K562 (cell line): ENCODE results near the gene EDRF1. TPM values are rescaled to one million over a fixed set of nuclear protein-coding genes. Genes with fewer than 3 reads are reported as not detected.

Source experiments
- ATAC-seq: fragments of 200-7000 bp; cut with Tn5 transposase; 3 replicates; pipeline ENCODE4 v1.9.1; 2020; ENCODE audit warnings: moderate library complexity
- BruUV-seq: library from RNA; stranded (reverse); fragments of 400-500 nt; replicated peaks from 2 replicates; lab custom pipeline; 2021; lab: Mats Ljungman, UMichigan
- CTCF ChIA-PET: fragments of 300-600 bp; formaldehyde crosslinking; extraction: SDS; loops from one replicate; lab custom pipeline; 2021; ENCODE audit warnings: low intra/inter-chr PET ratio; lab: Yijun Ruan, JAX
- POLR2A ChIA-PET: fragments of 300-600, 350-650 bp; sonication (Branson Sonifier 250); formaldehyde crosslinking; extraction: SDS; loops from one replicate; lab custom pipeline; 2021; ENCODE audit warnings: antibody characterized with exemption, inconsistent platforms; lab: Yijun Ruan, JAX
- DNase-seq, 4 experiments: peaks; one replicate each; pipeline versions ENCODE4 v3.0.0 to v3.0.0-alpha.2; 2011 to 2018; ENCODE audit warnings: low spot score in 3 of 4, mixed read lengths in 3 of 4; ENCODE audit errors: extremely low read depth in 1 of 4
- FAIRE-seq: peaks from 2 replicates; lab custom pipeline; 2011; peaks lifted over from hg19 to GRCh38; lab: Jason Lieb, UNC
- H2AFZ ChIP-seq: 2 replicates; pipeline ENCODE4 v1.6.0; 2011; ENCODE audit warnings: low read depth, low read length, control low read depth, inconsistent platforms
- H3K27ac ChIP-seq: fragments of 200-600 bp; 3 replicates; pipeline ENCODE4 v1.8.0; 2011; ENCODE audit warnings: low read depth, mild to moderate bottlenecking, control low read depth, inconsistent platforms, low read length, moderate library complexity, mixed read lengths; ENCODE audit errors: extremely low read depth
- H3K27me3 ChIP-seq, 2 experiments: fragments of 300-600 bp in 1 of 2; 2 replicates in 1 of 2; 3 replicates in 1 of 2; pipeline versions ENCODE4 v1.6.0 to v1.8.0; 2011; ENCODE audit warnings: inconsistent platforms in 2 of 2, low read length in 2 of 2, mild to moderate bottlenecking in 1 of 2, mixed read lengths in 1 of 2, moderate library complexity in 1 of 2; ENCODE audit not compliant: control insufficient read depth in 2 of 2, insufficient read depth in 2 of 2
- H3K36me3 ChIP-seq: fragments of 300-600 bp; 3 replicates; pipeline ENCODE4 v1.8.0; 2011; ENCODE audit warnings: mild to moderate bottlenecking, low read length, inconsistent platforms; ENCODE audit not compliant: control insufficient read depth, insufficient read depth
- H3K4me1 ChIP-seq, 2 experiments: fragments of 200-600 bp in 1 of 2; replicated peaks in 1 of 2; 2 replicates in 1 of 2; 3 replicates in 1 of 2; pipeline versions ENCODE4 v1.5.1 to v1.8.0; 2011; ENCODE audit warnings: inconsistent platforms in 2 of 2, low read length in 2 of 2, mild to moderate bottlenecking in 1 of 2, mixed read lengths in 1 of 2, moderate library complexity in 1 of 2; ENCODE audit not compliant: control insufficient read depth in 2 of 2, insufficient read depth in 2 of 2
- H3K4me2 ChIP-seq: 2 replicates; pipeline ENCODE4 v1.6.1; 2011; ENCODE audit warnings: low read length, control low read depth, inconsistent platforms, mixed read lengths; ENCODE audit not compliant: insufficient read depth
- H3K4me3 ChIP-seq: fragments of 200-600 bp; sonication (generic), shearing (Covaris generic); 2 replicates; pipeline ENCODE4 v1.5.1; 2016; ENCODE audit warnings: control low read depth, inconsistent platforms
- H3K79me2 ChIP-seq: fragments of 200-600 bp; 3 replicates; pipeline ENCODE4 v1.8.0; 2011; ENCODE audit warnings: low read length, inconsistent platforms; ENCODE audit not compliant: control insufficient read depth, insufficient read depth
- H3K9ac ChIP-seq, 2 experiments: 2 replicates each; pipeline versions ENCODE4 v1.6.0 to v1.6.1; 2011; ENCODE audit warnings: low read depth in 2 of 2, low read length in 2 of 2, control low read depth in 1 of 2, inconsistent platforms in 1 of 2, mild to moderate bottlenecking in 1 of 2, mixed read lengths in 1 of 2; ENCODE audit not compliant: insufficient read depth in 1 of 2
- H3K9me1 ChIP-seq: one replicate; pipeline ENCODE4 v1.6.0; 2011; ENCODE audit warnings: inconsistent platforms, mild to moderate bottlenecking, low read length, moderate library complexity; ENCODE audit not compliant: control insufficient read depth, insufficient read depth
- H3K9me3 ChIP-seq: replicated peaks from 2 replicates; pipeline ENCODE4 v1.5.1; 2011; ENCODE audit warnings: low read depth, low read length, inconsistent platforms; ENCODE audit not compliant: control insufficient read depth, insufficient read depth
- H4K20me1 ChIP-seq: replicated peaks from 2 replicates; pipeline ENCODE4 v1.6.1; 2011; ENCODE audit warnings: low read length, inconsistent platforms, mixed read lengths; ENCODE audit not compliant: control insufficient read depth, insufficient read depth
- DNMT1 ChIP-seq: fragments of 450-650 bp; IDR thresholded peaks from 2 replicates; pipeline ENCODE4 v1.6.1; 2016; ENCODE audit warnings: antibody characterized with exemption, mild to moderate bottlenecking
- EHMT2 ChIP-seq: fragments of 450-650 bp; IDR thresholded peaks from 2 replicates; pipeline ENCODE4 v1.6.1; 2018; ENCODE audit warnings: antibody characterized with exemption
- FOS ChIP-seq: IDR thresholded peaks from 3 replicates; pipeline ENCODE4 v1.6.1; 2011; ENCODE audit not compliant: insufficient read length; ENCODE audit errors: extremely low read depth
- SMARCE1 ChIP-seq: fragments of 450-650 bp; IDR thresholded peaks from 2 replicates; pipeline ENCODE4 v1.7.1; 2016; ENCODE audit warnings: mild to moderate bottlenecking
- SRSF7 ChIP-seq: fragments of 200-400 bp; formaldehyde crosslinking; optimal IDR thresholded peaks from 2 replicates; pipeline ENCODE3; 2017; ENCODE audit warnings: mild to moderate bottlenecking, low read depth, low read length
- WGBS: fragments of 100-300 bp; shearing (Covaris generic); methylation state at CpG from one replicate; pipeline ENCODE4 v1.1.6; 2016; ENCODE audit warnings: low coverage, mixed read lengths; ENCODE audit not compliant: insufficient coverage; ENCODE audit errors: missing lambda C conversion rate; 5-methylcytosine and 5-hydroxymethylcytosine counted together
- in situ Hi-C: fragments of 300-500 bp; cut with MboI; formaldehyde crosslinking; loops from 4 replicates; pipeline ENCODE4 v1.15.0; 2018; ENCODE audit warnings: inconsistent platforms, mixed read lengths
- intact Hi-C: fragments of 100-400 bp; cut with micrococcal nuclease; formaldehyde crosslinking; loops from 2 replicates; pipeline ENCODE4 v1.14.2; 2022
- polyA plus RNA-seq, 8 experiments: library from polyadenylated mRNA; depleted of rRNA in 4 of 8; stranded (reverse) in 5 of 8; unstranded in 3 of 8; fragments of >200 nt; fragmentation: Nextera tagmentation in 2 of 8; fragmentation: Illumina TruSeq in 1 of 8; extraction: Ambion mirVana in 2 of 8; extraction: Trizol in 1 of 8; gene quantifications; 2 replicates each; pipeline versions ENCODE4 v1.2.1 to v1.2.3, GENCODE V29; 2011 to 2014; ENCODE audit warnings: inconsistent platforms in 1 of 8, missing spikeins in 1 of 8
- total RNA-seq, 7 experiments: library from RNA; depleted of rRNA in 6 of 7; stranded (reverse); fragments of >200 nt in 6 of 7; fragmentation: Illumina TruSeq in 2 of 7; extraction: Trizol in 2 of 7; gene quantifications; 2 replicates each; pipeline versions ENCODE4 v1.2.1 to v1.2.3, GENCODE V29; 2011 to 2021; ENCODE audit warnings: low replicate concordance in 1 of 7
- TF ChIP-seq, protein P1 (sequence below): IDR thresholded peaks from 2 replicates; pipeline ENCODE4 v1.6.1; 2014; ENCODE audit warnings: antibody characterized with exemption
- TF ChIP-seq, protein P2 (sequence below): fragments of 450-650 bp; IDR thresholded peaks from 2 replicates; pipeline ENCODE4 v1.6.1; 2016; ENCODE audit warnings: borderline replicate concordance
- TF ChIP-seq, protein P3 (sequence below): fragments of 450-650 bp; IDR thresholded peaks from 2 replicates; pipeline ENCODE4 v1.6.1; 2016; ENCODE audit warnings: low read depth

EDRF1 gene
- total and polyA plus RNA-seq, 9 of the 15 experiments (the other 6 are each of a cell fraction or from before 2014, with no cell fraction given), result 7.6 to 26.0 (median 18.6) TPM

DNA sequence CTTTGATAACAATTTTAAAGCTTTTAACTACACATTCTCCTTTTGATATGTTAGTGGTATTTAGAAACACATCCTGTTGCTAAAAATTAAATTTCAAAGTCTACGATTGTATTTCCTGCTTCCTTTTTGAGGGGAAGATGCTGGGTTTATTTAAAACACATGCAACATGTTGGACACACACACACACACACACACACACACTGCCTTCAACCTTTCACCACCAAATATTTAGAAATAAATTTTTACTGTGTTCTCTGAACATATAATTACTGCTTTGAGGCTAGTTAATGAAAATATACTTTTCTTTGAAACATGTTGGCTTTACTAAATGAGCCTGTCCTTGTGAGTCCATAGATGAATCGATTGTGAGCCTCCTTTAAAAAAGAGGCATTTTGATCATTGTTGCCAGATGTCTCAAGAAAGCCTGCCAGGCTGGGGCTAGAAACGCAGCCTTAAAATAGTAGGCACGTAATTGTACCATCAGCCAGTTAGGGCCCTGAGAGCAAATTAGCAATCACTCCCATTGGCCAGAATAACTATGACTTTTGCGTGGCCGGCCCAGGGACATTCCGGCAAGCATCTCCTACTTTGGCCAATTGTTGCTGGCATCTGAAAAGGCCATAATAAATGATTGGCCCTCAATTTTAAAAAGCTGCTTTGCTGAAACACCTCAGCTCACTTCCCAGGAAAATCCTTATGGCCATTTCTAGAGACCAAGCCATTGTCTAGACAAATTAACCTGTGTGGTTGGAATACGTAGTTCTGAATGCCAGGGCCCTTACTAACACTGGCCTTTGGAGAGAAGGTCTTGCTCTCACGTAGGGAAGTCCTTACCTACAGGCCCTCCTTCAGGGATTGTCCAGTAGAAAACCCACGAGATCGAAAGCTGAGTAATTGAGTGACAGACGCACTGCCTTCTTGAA, 26.6 kb upstream of the EDRF1 start:
- ChIA-PET POLR2A (no interaction called here), CTCF (no interaction called here)
- no TSS peak for BruUV-seq
- Histone ChIP-seq H4K20me1 (no peaks in the 10 kb centered on the region), H3K36me3 (no peaks in the 10 kb centered on the region), H3K79me2 (no peaks in the 10 kb centered on the region), H3K9ac (no peak overlapping the region), H3K9me1 (no peaks in the 10 kb centered on the region), H3K27ac (no peak overlapping the region), H3K27me3 (peaks cover 20 to 43% of the 10 kb centered on the region in 2 experiments; a peak in 4 of 5 replicates), H3K4me1 (no peaks in the 10 kb centered on the region), H3K4me3 (no peak overlapping the region), H3K9me3 (no peaks in the 10 kb centered on the region), H3K4me2 (no peak overlapping the region), H2AFZ (no peak overlapping the region)
- no peak for FAIRE-seq
- no peak for DNase-seq
- in situ Hi-C loops, result no loop called here
- intact Hi-C loops, result no loop called here
- WGBS, result 3% methylated on average over 12 of the region's 12 CpGs
- no peak for ATAC-seq
- TF ChIP-seq FOS (no peak), SMARCE1 (no peak), EHMT2 (no peak), SRSF7 (no peak), DNMT1 (no peak)
- TF ChIP-seq, protein P1, sequence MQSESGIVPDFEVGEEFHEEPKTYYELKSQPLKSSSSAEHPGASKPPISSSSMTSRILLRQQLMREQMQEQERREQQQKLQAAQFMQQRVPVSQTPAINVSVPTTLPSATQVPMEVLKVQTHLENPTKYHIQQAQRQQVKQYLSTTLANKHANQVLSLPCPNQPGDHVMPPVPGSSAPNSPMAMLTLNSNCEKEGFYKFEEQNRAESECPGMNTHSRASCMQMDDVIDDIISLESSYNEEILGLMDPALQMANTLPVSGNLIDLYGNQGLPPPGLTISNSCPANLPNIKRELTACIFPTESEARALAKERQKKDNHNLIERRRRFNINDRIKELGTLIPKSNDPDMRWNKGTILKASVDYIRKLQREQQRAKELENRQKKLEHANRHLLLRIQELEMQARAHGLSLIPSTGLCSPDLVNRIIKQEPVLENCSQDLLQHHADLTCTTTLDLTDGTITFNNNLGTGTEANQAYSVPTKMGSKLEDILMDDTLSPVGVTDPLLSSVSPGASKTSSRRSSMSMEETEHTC, result no peak
- TF ChIP-seq, protein P2, sequence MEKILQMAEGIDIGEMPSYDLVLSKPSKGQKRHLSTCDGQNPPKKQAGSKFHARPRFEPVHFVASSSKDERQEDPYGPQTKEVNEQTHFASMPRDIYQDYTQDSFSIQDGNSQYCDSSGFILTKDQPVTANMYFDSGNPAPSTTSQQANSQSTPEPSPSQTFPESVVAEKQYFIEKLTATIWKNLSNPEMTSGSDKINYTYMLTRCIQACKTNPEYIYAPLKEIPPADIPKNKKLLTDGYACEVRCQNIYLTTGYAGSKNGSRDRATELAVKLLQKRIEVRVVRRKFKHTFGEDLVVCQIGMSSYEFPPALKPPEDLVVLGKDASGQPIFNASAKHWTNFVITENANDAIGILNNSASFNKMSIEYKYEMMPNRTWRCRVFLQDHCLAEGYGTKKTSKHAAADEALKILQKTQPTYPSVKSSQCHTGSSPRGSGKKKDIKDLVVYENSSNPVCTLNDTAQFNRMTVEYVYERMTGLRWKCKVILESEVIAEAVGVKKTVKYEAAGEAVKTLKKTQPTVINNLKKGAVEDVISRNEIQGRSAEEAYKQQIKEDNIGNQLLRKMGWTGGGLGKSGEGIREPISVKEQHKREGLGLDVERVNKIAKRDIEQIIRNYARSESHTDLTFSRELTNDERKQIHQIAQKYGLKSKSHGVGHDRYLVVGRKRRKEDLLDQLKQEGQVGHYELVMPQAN, result no peak
- TF ChIP-seq, protein P3, sequence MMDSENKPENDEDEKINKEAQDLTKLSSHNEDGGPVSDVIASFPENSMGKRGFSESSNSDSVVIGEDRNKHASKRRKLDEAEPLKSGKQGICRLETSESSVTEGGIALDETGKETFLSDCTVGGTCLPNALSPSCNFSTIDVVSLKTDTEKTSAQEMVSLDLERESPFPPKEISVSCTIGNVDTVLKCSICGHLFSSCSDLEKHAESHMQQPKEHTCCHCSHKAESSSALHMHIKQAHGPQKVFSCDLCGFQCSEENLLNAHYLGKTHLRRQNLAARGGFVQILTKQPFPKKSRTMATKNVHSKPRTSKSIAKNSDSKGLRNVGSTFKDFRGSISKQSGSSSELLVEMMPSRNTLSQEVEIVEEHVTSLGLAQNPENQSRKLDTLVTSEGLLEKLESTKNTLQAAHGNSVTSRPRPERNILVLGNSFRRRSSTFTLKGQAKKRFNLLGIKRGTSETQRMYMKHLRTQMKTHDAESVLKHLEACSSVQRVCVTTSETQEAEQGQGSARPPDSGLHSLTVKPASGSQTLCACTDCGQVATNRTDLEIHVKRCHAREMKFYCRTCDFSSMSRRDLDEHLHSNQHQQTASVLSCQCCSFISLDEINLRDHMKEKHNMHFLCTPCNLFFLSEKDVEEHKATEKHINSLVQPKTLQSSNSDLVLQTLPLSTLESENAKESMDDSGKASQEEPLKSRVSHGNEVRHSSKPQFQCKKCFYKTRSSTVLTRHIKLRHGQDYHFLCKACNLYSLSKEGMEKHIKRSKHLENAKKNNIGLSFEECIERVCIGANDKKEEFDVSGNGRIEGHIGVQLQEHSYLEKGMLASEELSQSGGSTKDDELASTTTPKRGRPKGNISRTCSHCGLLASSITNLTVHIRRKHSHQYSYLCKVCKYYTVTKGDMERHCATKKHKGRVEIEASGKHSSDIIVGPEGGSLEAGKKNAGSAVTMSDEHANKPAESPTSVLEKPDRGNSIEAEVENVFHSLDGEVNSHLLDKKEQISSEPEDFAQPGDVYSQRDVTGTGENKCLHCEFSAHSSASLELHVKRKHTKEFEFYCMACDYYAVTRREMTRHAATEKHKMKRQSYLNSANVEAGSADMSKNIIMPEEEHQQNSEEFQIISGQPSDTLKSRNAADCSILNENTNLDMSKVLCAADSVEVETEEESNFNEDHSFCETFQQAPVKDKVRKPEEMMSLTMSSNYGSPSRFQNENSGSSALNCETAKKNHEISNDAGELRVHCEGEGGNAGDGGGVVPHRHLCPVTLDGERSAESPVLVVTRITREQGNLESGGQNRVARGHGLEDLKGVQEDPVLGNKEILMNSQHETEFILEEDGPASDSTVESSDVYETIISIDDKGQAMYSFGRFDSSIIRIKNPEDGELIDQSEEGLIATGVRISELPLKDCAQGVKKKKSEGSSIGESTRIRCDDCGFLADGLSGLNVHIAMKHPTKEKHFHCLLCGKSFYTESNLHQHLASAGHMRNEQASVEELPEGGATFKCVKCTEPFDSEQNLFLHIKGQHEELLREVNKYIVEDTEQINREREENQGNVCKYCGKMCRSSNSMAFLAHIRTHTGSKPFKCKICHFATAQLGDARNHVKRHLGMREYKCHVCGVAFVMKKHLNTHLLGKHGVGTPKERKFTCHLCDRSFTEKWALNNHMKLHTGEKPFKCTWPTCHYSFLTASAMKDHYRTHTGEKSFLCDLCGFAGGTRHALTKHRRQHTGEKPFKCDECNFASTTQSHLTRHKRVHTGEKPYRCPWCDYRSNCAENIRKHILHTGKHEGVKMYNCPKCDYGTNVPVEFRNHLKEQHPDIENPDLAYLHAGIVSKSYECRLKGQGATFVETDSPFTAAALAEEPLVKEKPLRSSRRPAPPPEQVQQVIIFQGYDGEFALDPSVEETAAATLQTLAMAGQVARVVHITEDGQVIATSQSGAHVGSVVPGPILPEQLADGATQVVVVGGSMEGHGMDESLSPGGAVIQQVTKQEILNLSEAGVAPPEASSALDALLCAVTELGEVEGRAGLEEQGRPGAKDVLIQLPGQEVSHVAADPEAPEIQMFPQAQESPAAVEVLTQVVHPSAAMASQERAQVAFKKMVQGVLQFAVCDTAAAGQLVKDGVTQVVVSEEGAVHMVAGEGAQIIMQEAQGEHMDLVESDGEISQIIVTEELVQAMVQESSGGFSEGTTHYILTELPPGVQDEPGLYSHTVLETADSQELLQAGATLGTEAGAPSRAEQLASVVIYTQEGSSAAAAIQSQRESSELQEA, result no peak
